A204.1 (cell line): ENCODE data around the gene ZSWIM9.
"Not testable (repeated sequence)": the region's sequence is repeated elsewhere in the genome, so short reads cannot be mapped to it uniquely, and the experiment has no call there.

Experiments used
- FAIRE-seq: peaks from 2 replicates; lab custom pipeline; 2012; peaks lifted over from hg19 to GRCh38; lab: Jason Lieb, UNC

The ZSWIM9 gene

GRCh38 chr19:48218997-48219396 lies 48.5 kb downstream of the ZSWIM9 start:
- no peak for FAIRE-seq

GRCh38 chr19:48220784-48221183 lies 50.3 kb downstream of the ZSWIM9 start:
- not testable (repeated sequence) for FAIRE-seq

- FAIRE-seq, result no peak
Measured at GRCh38 chr19:48221628-48222027, 51.1 kb downstream of the ZSWIM9 start.

- FAIRE-seq, result no peak
Measured at GRCh38 chr19:48230555-48231129, 60.2 kb downstream of the ZSWIM9 start.

- FAIRE-seq, result no peak
Measured at GRCh38 chr19:48237057-48237456, 66.6 kb downstream of the ZSWIM9 start.

- FAIRE-seq, result no peak
Measured at GRCh38 chr19:48239120-48239519, 68.6 kb downstream of the ZSWIM9 start.

GRCh38 chr19:48239582-48240141 lies 69.2 kb downstream of the ZSWIM9 start:
- no peak for FAIRE-seq

GRCh38 chr19:48241771-48242170 lies 71.3 kb downstream of the ZSWIM9 start:
- not testable (repeated sequence) for FAIRE-seq

- no peak for FAIRE-seq
Measured at GRCh38 chr19:48244281-48244680, 73.8 kb downstream of the ZSWIM9 start.

GRCh38 chr19:48246101-48246500 lies 75.6 kb downstream of the ZSWIM9 start:
- FAIRE-seq, result no peak

- FAIRE-seq, result no peak
Measured at GRCh38 chr19:48247212-48247611, 76.7 kb downstream of the ZSWIM9 start.
